OCI-LY1 (cell line): ENCODE results near the gene ARFGAP2.

ENCODE experiments used
- H2AFZ ChIP-seq: fragments of 200-600 bp; sonication (generic), shearing (Covaris generic); 2 replicates; pipeline ENCODE4 v1.6.0; 2014; ENCODE audit warnings: antibody characterized with exemption, mild to moderate bottlenecking, low read length
- H3F3A ChIP-seq: fragments of 200-600 bp; sonication (generic), shearing (Covaris generic); 2 replicates; pipeline ENCODE4 v1.6.0; 2014; ENCODE audit warnings: mild to moderate bottlenecking, antibody characterized with exemption, low read length, moderate library complexity; ENCODE audit not compliant: insufficient read depth
- H3K27ac ChIP-seq: fragments of 200-600 bp; sonication (generic); 2 replicates; pipeline ENCODE4 v1.5.1; 2014; ENCODE audit warnings: low read length, mixed run types, mild to moderate bottlenecking, low read depth; ENCODE audit not compliant: poor library complexity, severe bottlenecking
- H3K27me3 ChIP-seq: fragments of 200-600 bp; sonication (generic); 2 replicates; pipeline ENCODE4 v1.6.0; 2014; ENCODE audit warnings: antibody characterized with exemption, mild to moderate bottlenecking, low read length, moderate library complexity; ENCODE audit not compliant: insufficient read depth
- H3K36me3 ChIP-seq: fragments of 200-600 bp; sonication (generic); 2 replicates; pipeline ENCODE4 v1.6.1; 2014; ENCODE audit warnings: mild to moderate bottlenecking, antibody characterized with exemption, low read length, moderate library complexity, mixed read lengths; ENCODE audit not compliant: insufficient read depth
- H3K4me1 ChIP-seq: fragments of 200-600 bp; sonication (generic); 2 replicates; pipeline ENCODE4 v1.5.1; 2014; ENCODE audit warnings: mild to moderate bottlenecking, low read length, moderate library complexity; ENCODE audit not compliant: insufficient read depth, severe bottlenecking
- H3K4me2 ChIP-seq: fragments of 200-600 bp; sonication (generic), shearing (Covaris generic); 2 replicates; pipeline ENCODE4 v1.6.1; 2014; ENCODE audit warnings: low read length
- H3K4me3 ChIP-seq: fragments of 200-600 bp; sonication (generic); 2 replicates; pipeline ENCODE4 v1.5.1; 2014; ENCODE audit warnings: low read length, low read depth, mild to moderate bottlenecking, mixed read lengths; ENCODE audit not compliant: poor library complexity, severe bottlenecking
- H3K79me2 ChIP-seq: fragments of 200-600 bp; shearing (Covaris generic); 2 replicates; pipeline ENCODE4 v1.6.1; 2016; ENCODE audit warnings: mixed run types, low read length, mixed read lengths; ENCODE audit not compliant: insufficient read depth
- H3K9ac ChIP-seq: fragments of 200-600 bp; sonication (generic), shearing (Covaris generic); 2 replicates; pipeline ENCODE4 v1.6.1; 2014; ENCODE audit warnings: mild to moderate bottlenecking, low read length, mixed read lengths
- H3K9me2 ChIP-seq: fragments of 200-600 bp; sonication (generic), shearing (Covaris generic); 2 replicates; pipeline ENCODE4 v1.6.1; 2014; ENCODE audit warnings: low read depth, mild to moderate bottlenecking, low read length, mixed read lengths
- H3K9me3 ChIP-seq: fragments of 200-600 bp; shearing (Covaris generic); 2 replicates; pipeline ENCODE4 v1.6.1; 2014; ENCODE audit warnings: low read length, mixed read lengths
- H4K20me1 ChIP-seq: fragments of 200-600 bp; sonication (generic), shearing (Covaris generic); 2 replicates; pipeline ENCODE4 v1.6.0; 2016; ENCODE audit warnings: mild to moderate bottlenecking, low read length; ENCODE audit not compliant: insufficient read depth
- EZH2 ChIP-seq: fragments of 200-600 bp; sonication (generic), shearing (Covaris generic); IDR thresholded peaks from 2 replicates; pipeline ENCODE4 v1.8.0; 2017; ENCODE audit warnings: borderline replicate concordance, mixed run types, mild to moderate bottlenecking, antibody characterized with exemption, low read length, moderate library complexity, mixed read lengths
- TF ChIP-seq, protein P1 (sequence below): fragments of 200-600 bp; sonication (generic), shearing (Covaris generic); IDR thresholded peaks from 2 replicates; pipeline ENCODE4 v1.5.1; 2017; ENCODE audit warnings: mild to moderate bottlenecking, antibody characterized with exemption, low read length, moderate library complexity, mixed read lengths

ARFGAP2 gene

DNA sequence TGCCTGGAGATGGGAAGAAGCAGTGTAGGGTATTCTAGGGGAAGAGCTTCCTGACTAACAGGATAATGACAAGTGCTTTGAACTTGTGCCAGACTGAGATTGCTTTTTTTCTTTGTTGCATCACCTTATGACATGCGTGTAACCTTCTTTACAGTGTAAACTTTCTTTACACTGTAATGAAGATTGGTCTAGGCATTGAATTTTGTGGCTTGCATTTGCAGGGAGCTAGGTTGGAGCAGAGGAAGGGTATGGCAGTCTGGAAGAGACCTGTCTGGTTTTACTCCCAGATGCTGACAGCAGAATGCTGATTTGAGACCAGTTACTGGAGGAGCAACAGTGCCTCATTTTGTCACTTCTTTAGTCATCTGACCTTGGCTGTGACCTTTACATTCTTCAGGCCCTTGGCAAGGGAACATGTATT is 43.7 kb upstream of the ARFGAP2 start:
- Histone ChIP-seq H3K9ac (no peak overlapping the region), H3F3A (no peaks in the 10 kb centered on the region), H3K9me3 (no peaks in the 10 kb centered on the region), H3K36me3 (peaks cover 32% of the 10 kb centered on the region), H3K27ac (peak overlapping the region; percentile 31), H4K20me1 (no peaks in the 10 kb centered on the region), H3K9me2 (no peaks in the 10 kb centered on the region), H3K4me1 (peaks cover 39% of the 10 kb centered on the region), H3K4me2 (no peak overlapping the region), H3K27me3 (no peaks in the 10 kb centered on the region), H3K4me3 (no peak overlapping the region), H2AFZ (no peak overlapping the region), H3K79me2 (no peaks in the 10 kb centered on the region)
- TF ChIP-seq EZH2: no peak
- TF ChIP-seq, protein P1, sequence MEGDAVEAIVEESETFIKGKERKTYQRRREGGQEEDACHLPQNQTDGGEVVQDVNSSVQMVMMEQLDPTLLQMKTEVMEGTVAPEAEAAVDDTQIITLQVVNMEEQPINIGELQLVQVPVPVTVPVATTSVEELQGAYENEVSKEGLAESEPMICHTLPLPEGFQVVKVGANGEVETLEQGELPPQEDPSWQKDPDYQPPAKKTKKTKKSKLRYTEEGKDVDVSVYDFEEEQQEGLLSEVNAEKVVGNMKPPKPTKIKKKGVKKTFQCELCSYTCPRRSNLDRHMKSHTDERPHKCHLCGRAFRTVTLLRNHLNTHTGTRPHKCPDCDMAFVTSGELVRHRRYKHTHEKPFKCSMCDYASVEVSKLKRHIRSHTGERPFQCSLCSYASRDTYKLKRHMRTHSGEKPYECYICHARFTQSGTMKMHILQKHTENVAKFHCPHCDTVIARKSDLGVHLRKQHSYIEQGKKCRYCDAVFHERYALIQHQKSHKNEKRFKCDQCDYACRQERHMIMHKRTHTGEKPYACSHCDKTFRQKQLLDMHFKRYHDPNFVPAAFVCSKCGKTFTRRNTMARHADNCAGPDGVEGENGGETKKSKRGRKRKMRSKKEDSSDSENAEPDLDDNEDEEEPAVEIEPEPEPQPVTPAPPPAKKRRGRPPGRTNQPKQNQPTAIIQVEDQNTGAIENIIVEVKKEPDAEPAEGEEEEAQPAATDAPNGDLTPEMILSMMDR: no peak

DNA sequence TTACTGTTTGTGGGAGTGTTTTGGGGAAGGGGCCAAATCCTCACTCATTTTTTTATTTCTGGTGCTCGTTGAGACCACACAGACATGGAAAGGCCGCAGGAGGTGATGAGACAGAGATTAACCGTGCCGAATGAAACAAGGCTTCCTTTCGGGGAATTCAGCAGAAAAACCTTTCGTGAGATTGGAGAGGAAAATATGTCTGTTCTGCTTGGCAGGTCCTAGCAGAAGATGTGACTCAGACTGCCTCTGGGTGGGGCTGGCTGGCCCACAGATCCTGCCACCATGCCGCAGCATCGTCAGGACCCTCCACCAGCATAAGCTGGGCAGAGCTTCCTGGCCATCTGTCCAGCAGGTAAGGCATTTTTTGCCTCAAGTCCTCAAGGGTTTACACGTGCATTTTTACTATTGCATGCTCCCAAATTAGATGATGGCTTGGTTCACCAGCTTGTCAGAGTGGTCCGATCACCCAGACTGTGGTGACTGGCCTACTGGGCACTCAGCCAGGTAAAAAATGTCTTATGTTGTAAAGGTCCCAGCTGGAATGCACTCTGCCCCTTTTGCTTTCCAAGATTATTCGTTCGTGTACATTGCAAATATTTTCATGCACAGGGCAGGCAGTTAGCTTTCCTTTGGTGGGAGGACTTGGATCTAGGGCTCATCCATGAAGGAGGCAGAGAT is 39.6 kb upstream of the ARFGAP2 start:
- H3F3A ChIP-seq: no peaks in the 10 kb centered on the region
- H3K27me3 ChIP-seq: no peaks in the 10 kb centered on the region
- peaks cover 48% of the 10 kb centered on the region for H3K4me1 ChIP-seq
- H2AFZ ChIP-seq: no peak overlapping the region
- H3K27ac ChIP-seq: peak overlapping the region; percentile 94
- H4K20me1 ChIP-seq: no peaks in the 10 kb centered on the region
- peak overlapping the region; percentile 86 for H3K4me2 ChIP-seq
- H3K36me3 ChIP-seq: peaks cover 19% of the 10 kb centered on the region
- H3K9ac ChIP-seq: peak overlapping the region; percentile 91
- H3K9me2 ChIP-seq: no peaks in the 10 kb centered on the region
- peak overlapping the region; percentile 74 for H3K4me3 ChIP-seq
- H3K79me2 ChIP-seq: no peaks in the 10 kb centered on the region
- no peaks in the 10 kb centered on the region for H3K9me3 ChIP-seq
- TF ChIP-seq, protein P1: peak; percentile 40
- TF ChIP-seq EZH2: no peak

DNA sequence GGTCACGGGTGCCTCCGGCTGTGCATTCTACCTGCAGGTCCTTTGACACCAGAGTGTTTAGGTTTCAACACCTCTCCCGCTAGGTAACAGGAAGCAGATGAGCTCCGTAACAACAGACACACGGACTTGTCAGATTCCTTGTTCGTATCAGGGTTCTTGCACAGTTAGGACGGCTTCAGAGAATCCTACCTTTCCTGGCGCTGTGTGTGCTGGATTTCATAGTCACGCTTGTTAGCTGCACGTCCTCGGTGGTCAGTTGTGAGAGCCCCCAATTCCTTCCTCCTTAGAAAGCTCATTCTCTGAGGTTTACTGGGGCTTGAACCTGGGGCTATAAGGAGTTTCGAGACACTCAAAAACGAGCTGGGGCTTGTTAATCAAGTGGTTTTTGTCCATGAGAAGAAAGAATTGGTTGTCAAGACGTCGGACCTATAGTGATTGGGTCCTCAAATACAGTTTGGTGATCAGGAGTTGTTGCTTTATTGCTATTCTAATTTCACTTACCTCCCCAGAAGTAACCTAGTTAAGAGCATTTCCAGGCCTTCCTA is 38.8 kb upstream of the ARFGAP2 start:
- no peak for TF ChIP-seq EZH2
- TF ChIP-seq, protein P1: no peak
- H3K9me3 ChIP-seq: no peaks in the 10 kb centered on the region
- peak overlapping the region; percentile 86 for H3K4me2 ChIP-seq
- no peaks in the 10 kb centered on the region for H3F3A ChIP-seq
- H3K9ac ChIP-seq: peak overlapping the region; percentile 91
- peak overlapping the region; percentile 74 for H3K4me3 ChIP-seq
- H3K4me1 ChIP-seq: peaks cover 48% of the 10 kb centered on the region
- peak overlapping the region; percentile 94 for H3K27ac ChIP-seq
- H3K27me3 ChIP-seq: no peaks in the 10 kb centered on the region
- peaks cover 15% of the 10 kb centered on the region for H3K36me3 ChIP-seq
- no peaks in the 10 kb centered on the region for H3K79me2 ChIP-seq
- no peak overlapping the region for H2AFZ ChIP-seq
- H3K9me2 ChIP-seq: no peaks in the 10 kb centered on the region
- no peaks in the 10 kb centered on the region for H4K20me1 ChIP-seq
